Activated CD8-positive, alpha-beta memory T cell treated with anti-CD3 and anti-CD28 coated beads for 36 hours (primary cell): ENCODE results near the gene WDR18. TPM values are rescaled to one million over a fixed set of nuclear protein-coding genes. Genes with fewer than 3 reads are reported as not detected.

Experiments used
- CTCF ChIA-PET: fragments of 350-600 bp; sonication (Branson Sonifier 250); formaldehyde crosslinking; loops from one replicate; lab custom pipeline; 2021; ENCODE audit warnings: antibody characterized with exemption; lab: Charles Lee
- POLR2A ChIA-PET: fragments of 350-600 bp; sonication (Branson Sonifier 250); formaldehyde crosslinking; loops from one replicate; lab custom pipeline; 2021; ENCODE audit warnings: antibody characterized with exemption; lab: Charles Lee
- total RNA-seq, 2 experiments: library from RNA; stranded (reverse); gene quantifications; one replicate each; pipeline ENCODE4 v1.2.3, GENCODE V29; 2021

WDR18 gene
- total RNA-seq, 2 experiments from 2014 or later, result 121 to 126 TPM

DNA sequence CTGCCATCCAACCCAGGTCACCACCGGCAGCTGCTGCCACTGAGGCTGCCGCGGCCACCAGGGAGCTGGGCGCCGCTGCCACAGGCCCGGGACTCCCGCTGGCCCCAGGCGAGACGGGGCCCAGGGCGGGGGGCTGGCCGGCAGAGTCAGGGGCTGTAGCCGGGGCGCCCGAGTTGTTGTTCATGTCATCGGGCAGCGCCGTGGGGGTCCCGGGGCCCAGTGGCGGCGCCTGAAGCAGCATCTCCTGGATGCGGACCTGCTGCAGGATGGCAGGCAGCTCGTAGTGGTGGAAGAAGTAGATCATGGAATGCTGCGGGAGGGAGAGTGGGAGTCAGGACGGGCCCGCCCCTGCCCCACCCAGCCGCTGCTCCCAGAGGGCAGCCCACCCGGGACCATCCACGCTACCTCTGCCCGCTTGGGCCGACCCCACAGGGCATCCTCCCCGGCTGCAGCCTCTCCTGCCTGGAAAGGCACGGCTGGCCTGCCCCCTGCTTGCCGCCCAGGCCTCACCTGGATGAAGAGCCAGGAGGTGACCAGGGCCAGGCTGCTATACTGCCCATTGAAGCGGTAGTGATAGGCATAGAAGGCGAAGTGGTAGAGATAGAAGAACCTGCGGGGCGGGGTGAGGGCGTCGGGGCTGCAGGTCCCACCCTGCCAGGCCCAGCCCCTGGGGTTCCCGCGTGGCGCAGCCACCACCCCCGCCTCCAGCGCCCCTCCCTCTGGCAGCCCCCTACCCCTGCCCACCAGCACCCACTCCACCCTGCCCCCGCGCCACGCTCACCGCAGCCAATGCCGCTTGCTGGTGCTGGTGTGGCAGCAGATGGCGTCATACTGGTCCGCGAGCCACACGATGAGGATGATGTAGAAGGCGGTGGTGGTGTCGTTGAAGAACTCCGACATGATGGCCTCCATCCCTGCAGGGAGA, 26.7 kb downstream of the WDR18 start:
- ChIA-PET CTCF (no interaction called here), POLR2A (no interaction called here)

GRCh38 chr19:1011831-1012333, 27.7 kb downstream of the WDR18 start:
- ChIA-PET POLR2A (no interaction called here), CTCF (no interaction called here)

DNA sequence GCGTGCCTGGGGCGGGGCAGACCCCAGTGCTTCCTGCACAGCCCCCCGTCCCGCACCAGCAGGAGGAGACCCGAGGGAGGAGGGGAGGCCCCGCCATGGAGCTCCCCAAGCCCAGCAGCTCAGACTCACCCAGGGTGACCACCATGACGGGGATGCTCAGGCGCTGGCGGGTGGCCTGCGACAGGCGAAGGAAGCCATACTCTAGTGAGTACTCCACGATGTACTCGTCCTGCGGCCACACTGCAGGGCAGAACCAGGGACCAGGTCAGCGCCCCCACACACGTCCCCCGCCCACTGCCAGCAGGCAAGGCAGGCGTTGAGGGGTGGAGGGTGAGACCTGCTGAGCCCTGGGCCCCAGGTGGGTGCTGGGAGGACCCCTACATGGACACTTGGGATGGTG, 28.2 kb downstream of the WDR18 start:
- ChIA-PET POLR2A (no interaction called here), CTCF (no interaction called here)

GRCh38 chr19:1013218-1013617, 29.1 kb downstream of the WDR18 start:
- ChIA-PET CTCF (no interaction called here), POLR2A (interaction anchor here (0.5 kb wide), 1 partner anchor 232 kb away, joined by 3 read pairs; no protein-coding TSS in a partner anchor)

- POLR2A ChIA-PET, result interaction anchor here (0.5 kb wide), 1 partner anchor 162 kb away, joined by 3 read pairs; no protein-coding TSS in a partner anchor
- CTCF ChIA-PET, result interaction anchor here (0.5 kb wide), 1 partner anchor 244 kb away, joined by 4 read pairs; no protein-coding TSS in a partner anchor
Measured at GRCh38 chr19:1014161-1015060, 30.3 kb downstream of the WDR18 start.

DNA sequence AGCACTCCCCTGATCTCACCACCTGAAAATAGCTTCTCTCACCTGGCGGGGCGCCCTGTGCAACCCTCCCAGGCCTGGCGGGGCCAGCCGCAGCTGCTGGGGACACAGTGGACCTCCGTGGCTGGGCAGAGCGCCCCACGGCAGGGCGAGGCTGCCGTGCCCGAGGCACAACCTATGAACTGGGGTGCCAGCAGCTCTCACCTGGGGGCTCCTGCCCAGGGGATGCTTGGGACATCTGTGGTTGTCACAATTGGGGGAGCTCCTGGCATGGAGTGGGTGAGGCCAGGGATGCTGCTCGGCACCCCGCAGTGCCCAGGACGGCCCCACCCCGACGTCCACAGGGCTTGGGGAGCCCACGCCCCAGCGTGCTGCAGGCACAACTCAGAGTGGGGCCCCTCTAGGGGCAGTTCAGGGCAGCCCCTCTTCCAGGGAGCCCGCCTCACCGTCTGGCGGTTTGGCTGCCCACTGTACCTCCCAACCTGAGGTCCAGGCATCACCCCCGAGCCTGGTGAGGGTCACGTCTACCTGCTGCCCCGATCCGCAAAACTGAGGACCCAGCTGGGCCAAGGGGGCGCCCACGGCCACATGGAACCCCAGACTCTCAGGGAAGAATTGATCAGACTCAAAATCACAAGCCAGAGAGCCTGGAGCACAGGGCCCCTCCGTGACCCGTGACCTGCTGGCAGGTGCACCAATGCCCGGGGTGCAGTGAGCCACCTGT, 31.1 kb downstream of the WDR18 start:
- ChIA-PET POLR2A (interaction anchor here (0.6 kb wide), 1 partner anchor 238 kb away, joined by 8 read pairs; no protein-coding TSS in a partner anchor), CTCF (interaction anchor here (1.5 kb wide), 1 partner anchor 50 kb away, joined by 4 read pairs; no protein-coding TSS in a partner anchor)

- CTCF ChIA-PET, result interaction anchor here (1.0 to 1.5 kb wide), 2 partner anchors 45 to 49 kb away, joined by 3 to 4 read pairs; no protein-coding TSS in a partner anchor
- POLR2A ChIA-PET, result interaction anchor here (0.6 to 0.7 kb wide), 2 partner anchors 19 to 237 kb away, joined by 3 to 8 read pairs; no protein-coding TSS in a partner anchor
Measured at GRCh38 chr19:1015782-1016646, 31.9 kb downstream of the WDR18 start.

- POLR2A ChIA-PET, result interaction anchor here (0.7 kb wide), 1 partner anchor 19 kb away, joined by 3 read pairs; no protein-coding TSS in a partner anchor
- CTCF ChIA-PET, result interaction anchor here (1.0 to 1.5 kb wide), 3 partner anchors 13 to 48 kb away, joined by 3 to 4 read pairs (median 3); no protein-coding TSS in a partner anchor
Measured at GRCh38 chr19:1016647-1017114, 32.5 kb downstream of the WDR18 start.

GRCh38 chr19:1017115-1017905, 33.2 kb downstream of the WDR18 start:
- CTCF ChIA-PET, result interaction anchor here (1.0 to 1.5 kb wide), 3 partner anchors 12 to 48 kb away, joined by 3 to 4 read pairs (median 3); no protein-coding TSS in a partner anchor
- POLR2A ChIA-PET, result no interaction called here

GRCh38 chr19:1017906-1018305, 33.8 kb downstream of the WDR18 start:
- CTCF ChIA-PET, result interaction anchor here (1.0 kb wide), 1 partner anchor 11 kb away, joined by 3 read pairs; no protein-coding TSS in a partner anchor
- POLR2A ChIA-PET, result no interaction called here

GRCh38 chr19:1018393-1018792, 34.2 kb downstream of the WDR18 start:
- POLR2A ChIA-PET, result interaction anchor here (0.5 kb wide), 1 partner anchor 103 kb away, joined by 4 read pairs; no protein-coding TSS in a partner anchor

GRCh38 chr19:1018932-1019615, 34.9 kb downstream of the WDR18 start:
- ChIA-PET CTCF (interaction anchor here (0.7 to 1.2 kb wide), 3 partner anchors 26 to 94 kb away, joined by 3 to 6 read pairs (median 3); partner anchors contain the start of gene WDR18), POLR2A (no interaction called here)

More at GRCh38 chr19:1018393-1018792, 34.2 kb downstream of the WDR18 start:
- CTCF ChIA-PET, result interaction anchor here (0.7 kb wide), 1 partner anchor 93 kb away, joined by 3 read pairs; no protein-coding TSS in a partner anchor

DNA sequence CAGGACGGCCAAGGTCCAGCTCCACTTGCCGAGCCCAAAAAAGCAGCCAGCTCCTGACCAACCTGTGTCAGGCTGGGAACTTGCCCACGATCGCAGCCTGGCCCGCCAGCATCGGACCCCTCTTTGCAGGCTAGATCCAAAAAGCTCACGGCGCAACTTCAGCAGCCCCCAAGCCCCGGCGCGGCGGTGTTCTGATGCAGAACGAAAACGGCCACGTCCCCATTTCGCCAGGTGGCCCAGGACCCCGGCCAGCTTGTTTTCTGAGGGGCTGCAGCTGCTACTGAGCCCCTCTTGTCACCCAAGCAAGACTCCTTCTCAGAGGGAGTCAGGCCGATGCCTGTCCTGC, 35.4 kb downstream of the WDR18 start:
- POLR2A ChIA-PET, result interaction anchor here (0.7 kb wide), 1 partner anchor 102 kb away, joined by 3 read pairs; no protein-coding TSS in a partner anchor
- CTCF ChIA-PET, result interaction anchor here (1.0 to 1.2 kb wide), 2 partner anchors 27 to 36 kb away, joined by 3 to 6 read pairs; partner anchors contain the start of gene WDR18

GRCh38 chr19:1019980-1020867, 36.1 kb downstream of the WDR18 start:
- CTCF ChIA-PET, result interaction anchor here (0.5 to 1.2 kb wide), 4 partner anchors 27 to 165 kb away, joined by 3 to 6 read pairs (median 4); partner anchors contain the start of gene WDR18
- POLR2A ChIA-PET, result interaction anchor here (0.7 kb wide), 1 partner anchor 103 kb away, joined by 3 read pairs; no protein-coding TSS in a partner anchor
